Hematopoietic multipotent progenitor cell treated with erythropoietin and hydrocortisone succinate and interleukin-3 and kit ligand, for 17 days (in vitro differentiated cells): ENCODE measurements around the gene RTN4RL2.

Source experiments
- DNase-seq: peaks from one replicate; pipeline ENCODE4 v3.0.0-alpha.2; 2015; ENCODE audit warnings: low spot score

Gene RTN4RL2

DNA sequence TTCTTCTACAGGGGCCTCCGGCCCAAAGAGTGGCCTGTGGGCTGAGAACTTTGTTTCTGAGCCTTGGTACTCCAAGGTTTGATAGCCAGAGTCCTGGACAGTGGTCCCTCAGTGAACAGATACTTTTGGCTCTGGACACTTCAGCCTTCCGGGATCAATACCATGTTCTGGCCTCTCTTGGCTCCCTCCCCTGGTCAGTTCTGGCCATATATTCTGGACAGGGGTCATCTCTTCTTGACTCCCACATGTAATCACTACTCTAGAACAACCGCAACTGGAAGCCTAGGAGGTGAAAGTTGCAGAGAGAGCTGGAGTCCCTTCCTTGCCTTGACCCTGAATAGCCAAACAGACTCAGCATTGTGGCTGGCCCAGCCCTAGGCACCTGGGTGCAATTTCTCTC, 2.3 kb downstream of the RTN4RL2 start:
- DNase-seq: no peak

DNA sequence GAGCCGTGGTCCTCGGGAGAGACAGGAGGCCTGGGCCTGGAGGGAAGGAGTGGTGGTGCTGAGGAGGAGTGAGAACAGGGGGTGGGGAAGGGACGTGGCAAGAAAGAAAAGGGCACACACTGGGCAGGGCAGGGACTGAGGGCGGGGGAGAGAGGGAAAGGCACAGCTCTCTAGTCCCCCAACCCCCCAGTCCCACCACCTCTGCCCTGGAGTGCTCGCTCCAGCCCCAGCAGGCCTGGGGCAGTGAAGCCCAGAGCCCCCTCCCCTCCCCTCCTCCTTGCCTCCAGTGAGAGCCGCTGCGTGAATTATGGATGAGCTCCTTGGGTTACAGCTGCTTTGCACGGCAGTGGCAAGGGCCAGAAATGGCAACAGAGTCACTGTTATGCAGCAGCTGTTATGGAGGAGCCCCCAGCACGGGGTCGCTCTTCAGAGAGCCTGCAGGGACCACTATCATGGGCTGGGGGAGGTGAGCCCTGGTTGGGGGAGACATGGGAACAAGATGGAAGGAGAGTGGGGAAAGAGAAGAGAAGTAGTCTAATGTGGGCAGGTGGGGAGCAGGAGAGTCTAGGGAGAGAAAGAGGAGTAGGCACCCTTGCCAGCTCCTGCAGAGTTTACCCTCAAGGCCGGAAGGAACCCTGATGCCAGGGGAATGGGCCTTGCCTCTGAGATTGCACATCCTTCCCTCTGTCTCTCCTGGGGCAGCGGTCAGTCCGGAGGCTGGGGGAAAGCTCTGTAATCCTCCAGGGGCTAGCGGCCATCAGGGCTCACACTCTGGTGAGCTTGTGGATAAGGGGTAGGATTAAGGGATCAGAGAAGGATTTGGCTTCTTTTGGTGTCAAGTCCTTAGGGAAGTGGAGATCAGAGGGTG, 3.6 kb downstream of the RTN4RL2 start:
- no peak for DNase-seq

DNA sequence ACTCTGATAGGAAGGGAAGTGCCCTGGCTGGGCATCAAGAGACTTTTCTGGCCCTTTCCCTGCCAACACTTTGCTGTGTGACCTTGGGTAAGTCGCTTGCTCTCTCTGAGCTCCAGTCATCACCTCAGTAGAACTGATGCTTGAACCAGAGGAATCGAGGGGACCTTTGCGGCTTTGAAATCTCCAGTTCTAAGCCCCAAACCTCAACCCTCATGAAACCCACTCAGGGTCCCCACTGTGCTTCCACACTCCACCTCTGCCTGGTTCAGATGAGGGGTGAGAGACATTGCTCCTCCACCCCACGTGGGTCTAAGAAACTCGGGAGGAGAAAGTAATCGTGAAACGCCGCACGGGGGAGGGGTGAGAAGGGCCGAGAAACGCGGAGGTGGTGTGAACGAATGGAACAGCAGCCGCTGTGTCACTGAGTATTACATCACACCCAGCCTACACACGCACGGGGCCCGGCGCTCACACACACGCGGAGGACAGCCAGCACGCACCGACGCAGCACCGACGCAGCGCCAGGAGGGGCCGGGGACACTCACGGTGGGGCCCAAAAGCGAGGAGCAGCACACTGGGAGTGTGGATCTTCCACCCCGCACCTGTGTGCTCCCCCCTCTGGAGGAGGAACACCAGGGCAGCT, 4.3 kb downstream of the RTN4RL2 start:
- no peak for DNase-seq

DNA sequence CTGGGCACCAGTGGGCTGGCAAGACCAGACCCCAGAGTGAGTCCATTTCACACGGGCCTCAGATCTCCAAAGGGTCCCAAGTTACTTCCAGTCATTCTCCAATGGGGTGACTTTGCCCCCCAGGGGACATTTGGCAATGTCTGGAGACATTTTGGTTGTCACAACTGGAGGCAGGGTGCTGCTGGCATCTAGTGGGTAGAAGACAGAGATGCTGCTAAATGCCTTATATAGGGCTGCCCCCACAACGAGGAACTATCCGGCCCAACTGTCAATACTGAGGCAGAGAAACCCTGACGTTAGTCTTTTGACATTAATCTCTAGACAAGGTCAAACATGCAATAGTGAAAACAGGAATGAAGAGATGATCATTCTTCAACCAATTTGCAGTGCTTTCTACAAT, 6.4 kb downstream of the RTN4RL2 start:
- DNase-seq: no peak

DNA sequence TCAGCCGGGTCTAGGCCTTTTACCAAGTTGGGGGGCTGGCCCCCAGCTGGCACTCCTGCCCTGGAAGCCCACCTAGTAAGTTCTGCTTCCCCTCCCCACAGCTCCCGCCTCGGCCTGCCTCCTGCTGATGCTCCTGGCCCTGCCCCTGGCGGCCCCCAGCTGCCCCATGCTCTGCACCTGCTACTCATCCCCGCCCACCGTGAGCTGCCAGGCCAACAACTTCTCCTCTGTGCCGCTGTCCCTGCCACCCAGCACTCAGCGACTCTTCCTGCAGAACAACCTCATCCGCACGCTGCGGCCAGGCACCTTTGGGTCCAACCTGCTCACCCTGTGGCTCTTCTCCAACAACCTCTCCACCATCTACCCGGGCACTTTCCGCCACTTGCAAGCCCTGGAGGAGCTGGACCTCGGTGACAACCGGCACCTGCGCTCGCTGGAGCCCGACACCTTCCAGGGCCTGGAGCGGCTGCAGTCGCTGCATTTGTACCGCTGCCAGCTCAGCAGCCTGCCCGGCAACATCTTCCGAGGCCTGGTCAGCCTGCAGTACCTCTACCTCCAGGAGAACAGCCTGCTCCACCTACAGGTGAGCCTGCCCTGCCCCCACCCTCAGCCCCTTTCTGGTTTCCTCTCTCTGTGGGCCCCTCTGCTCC, 7.3 kb downstream of the RTN4RL2 start:
- no peak for DNase-seq

DNA sequence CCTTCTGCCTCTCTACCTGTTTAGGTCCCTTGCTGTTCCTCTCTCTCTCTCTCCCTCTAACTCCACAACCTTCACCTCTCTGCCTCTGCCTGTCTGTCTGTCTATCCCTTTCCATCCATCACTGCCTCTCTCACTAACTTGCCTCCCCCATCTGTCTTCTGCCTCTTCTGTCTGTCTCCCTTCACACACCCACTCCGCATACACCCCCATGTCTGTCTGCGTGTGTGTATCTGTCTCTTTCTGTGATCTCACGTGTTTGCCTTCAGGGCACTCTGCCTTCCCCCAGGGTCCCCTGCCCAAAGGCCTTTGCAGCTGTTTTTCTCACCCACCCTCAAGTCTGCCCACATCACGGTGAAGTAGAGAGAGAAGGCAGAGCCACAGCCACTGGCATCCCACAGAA, 7.9 kb downstream of the RTN4RL2 start:
- no peak for DNase-seq

DNA sequence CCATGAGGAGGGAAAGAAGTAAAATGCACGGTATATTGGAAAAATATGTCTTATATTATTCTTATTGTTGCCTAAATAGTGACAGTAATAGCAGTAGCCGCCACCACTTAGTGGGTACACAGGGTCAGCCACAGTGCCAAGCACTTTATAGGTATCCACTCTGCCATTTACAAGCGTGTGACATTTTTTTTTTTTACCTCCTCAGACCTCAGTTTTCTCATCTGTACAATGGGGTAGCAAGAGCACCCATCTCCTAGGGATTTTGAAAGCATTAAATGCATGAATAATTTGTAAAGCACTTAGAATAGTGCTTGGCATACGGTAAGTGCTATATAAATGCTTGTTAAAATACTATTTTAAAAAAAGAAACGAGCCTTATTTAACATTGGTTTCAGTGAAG, 8.9 kb downstream of the RTN4RL2 start:
- no peak for DNase-seq

DNA sequence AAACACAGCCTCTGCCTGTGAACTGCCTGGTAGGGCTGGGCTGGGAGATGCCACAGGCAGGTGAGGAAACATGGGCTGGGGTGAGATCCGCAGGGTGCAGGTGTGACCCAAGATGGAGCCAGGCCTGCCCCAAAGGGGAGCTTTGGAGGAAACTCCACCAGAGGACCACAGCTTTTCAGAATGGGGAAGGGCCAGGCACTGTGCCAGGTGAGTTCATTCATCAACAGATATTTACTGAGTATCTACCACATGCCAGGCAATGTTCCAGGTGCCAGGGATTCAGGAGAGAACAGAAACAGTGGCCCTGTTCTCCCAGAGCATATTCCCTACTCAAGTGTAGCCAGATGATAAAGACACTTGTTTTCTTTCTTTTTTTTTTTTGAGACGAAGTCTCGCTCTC, 11.2 kb downstream of the RTN4RL2 start:
- no peak for DNase-seq

DNA sequence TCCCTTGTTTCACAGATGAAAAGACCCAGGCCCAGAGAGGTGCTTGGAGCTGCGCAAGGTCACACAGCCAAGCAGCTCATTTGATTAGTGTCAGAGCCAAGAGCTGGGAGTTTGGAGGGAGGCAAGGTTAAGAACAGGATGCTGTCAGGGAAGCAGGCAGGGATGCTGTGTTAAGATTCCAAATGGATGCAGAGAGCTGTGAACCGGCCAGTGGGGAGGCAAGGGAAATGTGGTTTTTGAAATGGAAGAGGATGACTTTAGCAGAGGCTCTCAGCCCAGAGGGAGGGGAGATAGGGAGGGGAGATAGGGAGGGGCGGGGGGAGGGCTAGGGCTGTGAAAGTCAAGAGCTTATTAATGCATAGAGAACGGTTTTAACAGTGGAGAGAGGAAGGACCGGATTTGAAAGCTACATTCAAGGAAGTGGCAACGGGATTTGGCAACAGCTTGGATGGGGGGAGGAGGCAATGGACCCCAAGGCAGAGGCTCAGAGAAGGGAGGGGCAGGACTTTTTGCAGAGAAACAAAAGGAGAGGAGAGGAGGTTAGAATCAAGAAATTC, 13.0 kb downstream of the RTN4RL2 start:
- no peak for DNase-seq

DNA sequence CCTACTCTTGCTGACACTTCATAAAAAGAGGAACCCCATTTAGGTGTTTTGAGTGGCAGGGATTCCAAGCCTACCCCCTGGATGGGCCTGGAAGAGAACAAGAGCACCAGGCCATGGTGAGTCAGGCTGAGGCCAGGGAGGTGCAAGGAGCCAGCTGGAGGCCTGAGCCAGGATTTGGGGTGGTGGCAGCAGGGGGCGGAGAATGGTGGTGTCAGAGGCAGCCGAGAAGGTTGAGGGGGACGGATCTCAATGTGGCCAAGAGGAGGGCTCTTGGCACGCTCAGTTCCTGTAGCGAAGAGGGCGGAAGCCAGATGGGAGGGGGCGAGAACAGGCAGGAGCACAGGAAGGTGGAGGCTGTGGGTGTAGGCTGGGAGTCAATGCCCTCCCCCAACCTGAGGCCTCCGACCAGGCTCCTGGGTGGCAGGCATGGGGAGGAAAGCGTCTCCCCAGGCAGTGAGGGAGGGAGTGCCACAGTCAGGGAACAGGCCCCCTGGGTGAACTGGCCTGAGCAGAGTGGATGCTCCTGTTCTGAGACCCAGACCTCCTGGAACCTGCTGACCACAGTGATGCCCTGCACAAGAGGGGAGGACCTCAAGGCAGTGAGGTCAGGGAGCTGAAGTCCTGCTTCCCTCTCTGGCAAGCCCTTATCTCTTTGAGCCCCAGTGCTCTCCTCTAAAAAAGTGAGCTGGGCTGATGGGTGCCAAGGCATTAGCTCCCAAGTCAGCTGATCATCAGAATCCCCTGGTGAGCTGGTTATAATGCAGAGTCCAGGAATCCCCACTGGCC, 13.9 kb downstream of the RTN4RL2 start:
- no peak for DNase-seq

DNA sequence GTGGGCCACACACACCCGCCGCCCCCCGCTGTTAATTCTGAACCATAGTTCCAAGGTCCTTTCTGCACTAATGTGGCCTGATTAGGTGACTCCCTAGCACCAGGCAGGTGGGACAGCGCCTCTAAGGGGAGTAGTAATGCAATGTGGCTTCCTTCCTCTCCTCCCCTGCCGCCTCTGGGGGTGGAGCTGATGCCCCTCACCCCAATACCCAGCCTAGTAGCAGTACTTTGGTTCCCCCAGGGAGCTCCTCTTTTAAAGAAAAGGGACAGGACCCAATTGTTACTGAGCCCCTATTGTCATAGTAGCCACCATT, 14.4 kb downstream of the RTN4RL2 start:
- no peak for DNase-seq

DNA sequence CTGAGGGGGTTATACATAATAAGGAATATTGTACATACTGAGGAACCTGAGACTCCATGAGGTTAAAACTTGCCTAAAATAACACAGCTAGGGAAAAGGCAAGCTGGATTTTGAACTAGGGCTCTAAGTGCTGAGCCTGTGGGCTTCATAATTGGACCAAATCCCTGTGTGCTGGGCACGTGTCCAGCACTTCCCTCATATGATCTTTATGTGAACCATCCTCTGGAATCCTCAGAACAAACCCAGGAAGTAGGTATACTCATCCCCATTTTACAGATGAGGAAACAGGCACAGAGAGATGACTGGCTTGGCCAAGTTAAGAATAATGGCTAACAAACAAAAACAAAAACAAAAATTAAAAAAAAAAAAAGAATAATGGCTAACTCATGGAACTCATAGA, 14.9 kb downstream of the RTN4RL2 start:
- DNase-seq: no peak

DNA sequence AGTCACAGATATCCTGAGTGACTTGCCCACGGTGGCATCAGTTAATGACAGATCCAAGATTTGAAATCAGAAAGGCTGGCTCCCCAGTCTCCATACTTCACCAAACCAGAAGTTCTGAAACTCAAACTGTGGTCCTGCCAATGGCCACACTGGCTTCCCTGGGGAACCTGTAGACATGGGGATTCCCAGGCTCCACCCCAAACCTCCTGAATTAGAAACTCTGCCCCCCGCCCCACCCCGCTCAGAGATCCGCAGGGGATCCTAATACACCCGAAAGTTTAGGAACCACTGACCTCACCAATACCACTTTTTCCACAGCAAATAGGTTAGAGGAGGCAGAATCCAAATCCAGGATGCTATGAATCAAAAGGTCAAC, 15.3 kb downstream of the RTN4RL2 start:
- DNase-seq: no peak

DNA sequence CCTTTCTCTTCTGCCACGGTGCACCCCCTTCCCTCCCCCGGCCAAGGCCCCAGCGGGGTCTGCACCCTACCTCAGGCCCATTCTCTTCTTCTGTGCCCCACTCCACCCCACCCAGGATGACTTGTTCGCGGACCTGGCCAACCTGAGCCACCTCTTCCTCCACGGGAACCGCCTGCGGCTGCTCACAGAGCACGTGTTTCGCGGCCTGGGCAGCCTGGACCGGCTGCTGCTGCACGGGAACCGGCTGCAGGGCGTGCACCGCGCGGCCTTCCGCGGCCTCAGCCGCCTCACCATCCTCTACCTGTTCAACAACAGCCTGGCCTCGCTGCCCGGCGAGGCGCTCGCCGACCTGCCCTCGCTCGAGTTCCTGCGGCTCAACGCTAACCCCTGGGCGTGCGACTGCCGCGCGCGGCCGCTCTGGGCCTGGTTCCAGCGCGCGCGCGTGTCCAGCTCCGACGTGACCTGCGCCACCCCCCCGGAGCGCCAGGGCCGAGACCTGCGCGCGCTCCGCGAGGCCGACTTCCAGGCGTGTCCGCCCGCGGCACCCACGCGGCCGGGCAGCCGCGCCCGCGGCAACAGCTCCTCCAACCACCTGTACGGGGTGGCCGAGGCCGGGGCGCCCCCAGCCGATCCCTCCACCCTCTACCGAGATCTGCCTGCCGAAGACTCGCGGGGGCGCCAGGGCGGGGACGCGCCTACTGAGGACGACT, 15.9 kb downstream of the RTN4RL2 start:
- no peak for DNase-seq

DNA sequence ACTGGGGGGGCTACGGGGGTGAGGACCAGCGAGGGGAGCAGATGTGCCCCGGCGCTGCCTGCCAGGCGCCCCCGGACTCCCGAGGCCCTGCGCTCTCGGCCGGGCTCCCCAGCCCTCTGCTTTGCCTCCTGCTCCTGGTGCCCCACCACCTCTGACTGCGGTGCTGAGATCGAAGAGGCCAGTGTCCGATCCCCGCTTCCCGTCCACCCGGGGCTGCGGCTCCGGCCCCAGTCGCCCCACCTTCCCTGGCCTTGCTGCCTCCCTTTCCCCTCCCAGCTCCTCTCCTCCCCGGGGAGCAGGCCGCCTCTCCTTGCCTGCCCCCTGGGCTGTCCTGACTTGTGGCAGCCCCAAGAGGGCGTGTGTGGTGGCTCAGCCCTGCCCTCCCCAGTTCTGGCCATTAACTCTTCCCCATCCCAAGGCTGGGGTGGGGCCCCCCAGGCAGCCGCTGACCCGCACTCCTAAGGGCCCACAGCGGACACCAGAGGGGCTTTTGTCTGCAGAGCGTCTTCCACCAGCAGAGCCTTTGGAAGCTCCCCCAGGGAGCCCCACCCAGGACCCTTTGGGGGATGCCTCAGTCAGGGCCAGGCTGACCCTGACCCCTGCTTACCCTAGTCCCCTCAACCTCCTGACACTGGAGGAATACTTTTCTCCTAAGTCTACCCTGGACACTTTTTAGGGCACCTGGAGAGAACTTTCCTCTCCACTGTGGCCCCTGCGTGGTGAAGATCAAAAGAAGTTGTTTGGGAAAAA, 16.6 kb downstream of the RTN4RL2 start:
- no peak for DNase-seq

DNA sequence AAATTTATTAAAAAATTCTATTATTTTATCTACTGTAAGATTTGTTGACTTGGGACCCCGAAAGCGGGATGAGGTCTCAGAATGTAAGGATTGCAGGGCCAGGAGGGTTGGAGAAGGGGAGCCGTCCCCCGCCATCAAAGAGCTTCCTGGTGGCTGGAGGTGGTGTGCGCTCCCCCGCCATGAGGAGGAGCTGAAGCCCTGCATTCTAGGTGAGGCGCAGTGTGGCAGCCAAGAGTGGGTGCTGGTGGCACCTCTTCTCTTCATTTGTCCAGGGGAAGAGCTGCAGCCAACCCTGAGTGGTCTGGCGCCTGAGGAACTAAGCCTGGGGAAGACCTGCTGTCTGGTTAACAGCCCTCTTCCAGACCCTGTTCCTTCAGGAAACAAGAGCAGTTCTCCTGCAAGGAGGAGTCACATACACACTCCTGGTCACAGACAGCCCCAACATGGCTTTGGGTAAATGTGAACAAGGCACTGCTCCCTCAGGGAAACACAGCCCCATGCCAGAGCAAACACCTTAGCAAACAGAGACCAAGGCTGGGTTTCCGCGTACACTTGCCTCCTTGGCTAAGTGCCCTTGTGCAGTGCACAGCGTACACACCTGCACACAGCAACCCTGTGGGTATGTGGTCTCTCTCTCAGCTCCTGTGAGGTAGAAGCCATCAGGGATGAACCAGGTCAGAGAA, 17.3 kb downstream of the RTN4RL2 start:
- DNase-seq: no peak

DNA sequence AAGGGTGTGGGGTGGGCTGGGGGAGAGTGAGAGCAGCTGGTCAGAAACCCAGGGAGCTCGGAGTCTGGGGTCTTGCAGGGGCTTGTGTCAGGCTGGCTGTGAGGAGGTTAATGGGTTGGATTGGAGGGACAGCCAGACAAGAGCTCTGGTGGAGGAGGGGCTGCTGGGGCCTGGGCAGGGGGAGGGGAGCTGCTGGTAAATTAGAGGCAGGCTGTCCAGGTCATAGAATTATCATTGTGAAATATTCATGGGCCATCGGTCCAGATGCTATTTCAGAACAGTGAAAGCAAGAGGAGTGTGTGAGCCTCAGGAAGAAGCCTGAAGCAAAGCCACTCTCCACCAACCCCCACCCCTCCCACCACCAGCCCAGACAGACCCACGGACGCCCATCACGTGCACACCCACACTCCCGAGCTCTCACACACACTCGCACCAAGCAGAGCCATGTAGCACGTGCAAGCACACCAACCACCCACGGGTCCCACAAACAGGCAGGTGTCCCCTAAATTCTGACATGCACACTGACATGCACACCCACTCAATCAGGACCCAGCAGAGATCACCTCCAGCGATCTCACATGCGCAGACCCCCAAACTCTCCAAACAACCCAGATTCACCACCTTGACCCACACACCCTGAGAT, 18.8 kb downstream of the RTN4RL2 start:
- DNase-seq: no peak

DNA sequence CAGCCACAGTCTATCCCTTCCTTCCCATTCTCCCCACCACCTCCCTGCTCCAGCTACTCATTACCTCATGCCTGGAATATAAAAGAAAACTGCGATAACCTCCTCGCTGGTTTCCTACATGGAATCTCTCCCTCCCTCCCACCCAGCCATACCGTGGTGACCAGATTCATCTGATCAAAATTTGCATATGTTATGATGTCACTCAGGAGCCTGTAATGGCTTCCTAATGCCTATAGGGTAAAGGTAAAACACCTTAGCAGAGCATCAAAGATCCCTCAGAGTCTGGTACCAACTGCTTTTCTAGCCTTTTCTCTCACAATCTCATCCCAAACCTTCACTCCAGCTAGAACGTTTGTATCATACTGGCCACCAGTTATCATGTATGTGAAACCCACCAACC, 19.6 kb downstream of the RTN4RL2 start:
- no peak for DNase-seq

DNA sequence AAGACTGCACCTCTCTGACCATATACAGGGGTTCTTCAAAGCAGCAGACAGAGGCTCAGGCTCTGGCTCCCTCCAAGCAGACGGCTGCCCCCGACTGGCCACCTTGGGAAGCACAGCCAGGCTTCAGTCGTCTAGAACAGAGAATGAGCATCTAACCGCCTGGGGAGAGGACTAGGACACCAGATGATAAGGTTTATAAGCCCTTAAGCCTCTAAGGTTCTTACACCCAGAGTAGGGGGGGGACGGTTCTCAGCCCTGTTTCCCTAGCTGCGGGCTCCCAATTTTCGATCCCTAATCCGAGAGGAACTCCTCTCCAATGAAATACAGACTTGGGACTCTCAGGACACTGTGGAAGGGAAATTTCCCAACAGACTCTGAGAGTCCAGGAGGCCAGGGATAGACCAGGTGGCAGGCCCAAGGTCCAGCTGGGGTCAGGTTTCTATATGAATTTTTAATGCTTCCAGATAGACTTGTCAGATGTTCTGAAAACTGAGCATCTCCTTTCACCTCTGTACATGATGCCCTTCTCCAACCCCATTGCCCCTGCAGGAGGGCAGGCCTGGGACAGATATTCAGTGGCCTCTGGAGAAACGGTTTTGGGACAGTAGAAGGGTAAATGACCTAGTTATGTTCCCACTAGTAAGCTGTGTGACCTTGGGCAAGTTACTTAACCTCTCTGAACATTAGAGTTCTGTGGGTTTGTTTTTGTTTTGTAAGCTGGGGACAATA, 20.2 kb downstream of the RTN4RL2 start:
- peak; percentile 69 for DNase-seq
